ENCODE results near the gene AP4S1.

AP4S1 gene

DNA sequence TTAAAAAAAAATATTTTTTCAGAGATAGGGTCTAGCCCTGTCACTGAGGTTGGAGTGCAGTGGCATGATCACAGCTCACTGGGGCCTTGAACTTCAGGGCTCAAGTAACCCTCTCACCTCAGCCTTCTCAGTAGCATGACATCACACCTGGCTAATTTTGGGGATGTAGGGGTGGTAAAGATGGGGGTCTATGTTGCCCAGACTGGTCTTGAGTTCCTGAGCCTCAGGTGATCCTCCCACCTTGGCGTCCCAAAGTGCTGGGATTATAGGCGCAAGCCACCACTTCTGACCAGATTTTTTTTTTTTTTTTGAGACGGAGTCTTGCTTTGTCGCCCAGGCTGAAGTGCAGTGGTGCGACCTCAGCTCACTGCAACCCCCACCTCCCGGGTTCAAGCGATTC lies 101.2 kb downstream of the AP4S1 start:
- Histone ChIP-seq H3K4me3 (ENCODE audit: low read depth in 1 of 2, low read length in 2 of 2) (no peak overlapping the region), H3K36me3 (ENCODE audit: control insufficient read depth in 1 of 2, insufficient read depth in 2 of 2, low read length in 2 of 2) (peaks cover 23 to 69% of the 10 kb centered on the region in 2 donors)

DNA sequence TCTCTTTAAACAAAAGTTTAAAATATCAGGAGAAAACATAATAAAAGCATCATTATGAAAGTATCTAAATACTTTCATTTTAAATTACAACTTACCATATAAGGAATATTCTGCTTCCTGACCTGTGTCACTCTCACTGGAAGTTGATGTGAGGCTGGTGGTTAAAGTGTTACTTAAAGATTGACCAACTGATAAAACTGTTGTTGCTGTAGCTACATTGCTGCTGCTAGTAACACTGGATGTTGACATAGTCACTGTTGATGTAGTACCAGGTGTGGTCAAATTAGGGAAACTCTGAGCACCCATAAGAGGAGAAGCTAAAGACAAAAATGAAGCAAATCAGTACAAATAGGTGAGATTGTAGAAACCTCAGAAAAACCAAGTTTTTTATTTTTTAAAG lies 102.2 kb downstream of the AP4S1 start:
- no peak overlapping the region for H3K27ac ChIP-seq (ENCODE audit: low read depth, low read length)
- H3K9me3 ChIP-seq (ENCODE audit: control insufficient read depth in 1 of 2, low read length in 2 of 2) = no peaks in the 10 kb centered on the region
- H3K36me3 ChIP-seq (ENCODE audit: control insufficient read depth in 1 of 2, insufficient read depth in 2 of 2, low read length in 2 of 2) = peaks cover 27 to 64% of the 10 kb centered on the region in 2 donors
- peaks cover 0 to 5% of the 10 kb centered on the region in 2 donors for H3K4me1 ChIP-seq (ENCODE audit: control insufficient read depth in 1 of 2, insufficient read depth in 2 of 2, low read length in 2 of 2)
- H3K9ac ChIP-seq (ENCODE audit: low read depth in 1 of 2, low read length in 2 of 2) = no peak overlapping the region
- H3K27me3 ChIP-seq (ENCODE audit: control insufficient read depth in 1 of 2, insufficient read depth in 2 of 2, low read length in 2 of 2) = no peaks in the 10 kb centered on the region
- H3K4me3 ChIP-seq (ENCODE audit: low read depth in 1 of 2, low read length in 2 of 2) = no peak overlapping the region

More for the DNA sequence above, 101.2 kb downstream of the AP4S1 start:
- H3K27ac ChIP-seq (ENCODE audit: low read depth, low read length) = no peak overlapping the region
- H3K9ac ChIP-seq (ENCODE audit: low read depth in 1 of 2, low read length in 2 of 2) = no peak overlapping the region
- no peaks in the 10 kb centered on the region for H3K27me3 ChIP-seq (ENCODE audit: control insufficient read depth in 1 of 2, insufficient read depth in 2 of 2, low read length in 2 of 2)
- H3K4me1 ChIP-seq (ENCODE audit: control insufficient read depth in 1 of 2, insufficient read depth in 2 of 2, low read length in 2 of 2) = peaks cover 0 to 5% of the 10 kb centered on the region in 2 donors
- no peaks in the 10 kb centered on the region for H3K9me3 ChIP-seq (ENCODE audit: control insufficient read depth in 1 of 2, low read length in 2 of 2)

DNA sequence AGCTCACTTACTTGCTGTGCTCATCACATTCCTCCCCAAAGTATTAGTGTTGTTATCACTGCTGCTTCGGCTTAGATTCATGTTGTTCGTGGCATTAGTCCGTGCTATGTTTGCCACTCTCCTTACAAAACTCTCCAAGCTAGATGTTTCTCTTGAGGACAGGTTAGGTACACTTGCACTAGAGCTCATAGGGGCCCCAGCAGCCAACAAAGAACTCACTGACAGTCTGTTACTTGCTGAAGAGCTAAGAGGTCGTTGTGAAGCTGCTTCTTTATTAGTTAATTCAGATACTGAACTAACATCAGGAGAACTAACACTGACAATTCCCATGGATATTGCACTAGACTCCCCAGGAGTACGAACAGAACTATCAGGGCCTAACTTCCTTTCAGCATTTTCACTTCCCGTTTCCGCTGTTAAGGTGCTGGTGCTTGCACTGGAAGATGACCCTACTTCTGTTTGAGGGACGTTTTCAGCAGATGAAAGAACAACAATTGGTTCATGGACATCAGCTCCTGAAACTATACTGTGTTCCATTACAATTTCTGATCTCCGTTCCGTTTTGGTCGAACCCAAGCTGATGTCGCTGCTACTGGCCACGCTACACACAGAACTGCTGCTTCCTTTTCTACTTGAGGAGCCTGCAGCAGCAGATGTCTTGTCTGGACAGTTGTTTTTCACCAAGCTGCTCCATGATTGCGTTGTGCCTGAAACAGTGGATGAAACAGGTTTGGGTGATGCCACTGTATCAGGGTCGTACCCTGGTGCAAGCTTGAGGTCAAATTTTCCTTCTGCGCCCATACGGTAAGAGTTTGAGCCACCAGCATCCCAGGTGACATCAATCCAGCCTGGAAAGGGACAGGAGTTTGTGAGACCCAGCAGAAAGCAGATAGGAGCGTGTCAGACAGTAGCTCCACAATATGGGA lies 103.4 kb downstream of the AP4S1 start:
- Histone ChIP-seq H3K36me3 (ENCODE audit: control insufficient read depth in 1 of 2, insufficient read depth in 2 of 2, low read length in 2 of 2) (peaks cover 33 to 62% of the 10 kb centered on the region in 2 donors), H3K4me3 (ENCODE audit: low read depth in 1 of 2, low read length in 2 of 2) (no peak overlapping the region), H3K27ac (ENCODE audit: low read depth, low read length) (no peak overlapping the region), H3K27me3 (ENCODE audit: control insufficient read depth in 1 of 2, insufficient read depth in 2 of 2, low read length in 2 of 2) (no peaks in the 10 kb centered on the region), H3K9me3 (ENCODE audit: control insufficient read depth in 1 of 2, low read length in 2 of 2) (no peaks in the 10 kb centered on the region), H3K9ac (ENCODE audit: low read depth in 1 of 2, low read length in 2 of 2) (no peak overlapping the region), H3K4me1 (ENCODE audit: control insufficient read depth in 1 of 2, insufficient read depth in 2 of 2, low read length in 2 of 2) (peaks cover 0 to 5% of the 10 kb centered on the region in 2 donors)

DNA sequence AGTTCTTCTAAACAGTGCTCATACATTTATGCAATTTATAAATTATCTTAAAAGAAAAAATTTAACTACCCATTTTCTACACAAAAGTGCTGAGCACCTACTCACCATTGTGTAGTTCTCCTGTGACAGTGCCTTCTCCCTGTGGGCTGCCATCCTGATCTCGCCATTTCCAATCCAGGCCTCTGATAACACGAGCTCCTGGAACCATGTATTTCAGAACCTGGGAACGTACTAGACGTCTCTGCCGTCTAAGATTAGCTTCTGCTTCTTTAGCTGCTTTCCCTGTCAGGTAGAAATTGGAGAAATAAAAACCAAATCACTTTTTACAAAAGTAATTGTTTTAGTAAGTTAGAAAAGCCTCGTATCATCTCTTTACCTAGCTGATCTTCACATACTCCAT lies 107.7 kb downstream of the AP4S1 start:
- peaks cover 0 to 5% of the 10 kb centered on the region in 2 donors for H3K4me1 ChIP-seq (ENCODE audit: control insufficient read depth in 1 of 2, insufficient read depth in 2 of 2, low read length in 2 of 2)

DNA sequence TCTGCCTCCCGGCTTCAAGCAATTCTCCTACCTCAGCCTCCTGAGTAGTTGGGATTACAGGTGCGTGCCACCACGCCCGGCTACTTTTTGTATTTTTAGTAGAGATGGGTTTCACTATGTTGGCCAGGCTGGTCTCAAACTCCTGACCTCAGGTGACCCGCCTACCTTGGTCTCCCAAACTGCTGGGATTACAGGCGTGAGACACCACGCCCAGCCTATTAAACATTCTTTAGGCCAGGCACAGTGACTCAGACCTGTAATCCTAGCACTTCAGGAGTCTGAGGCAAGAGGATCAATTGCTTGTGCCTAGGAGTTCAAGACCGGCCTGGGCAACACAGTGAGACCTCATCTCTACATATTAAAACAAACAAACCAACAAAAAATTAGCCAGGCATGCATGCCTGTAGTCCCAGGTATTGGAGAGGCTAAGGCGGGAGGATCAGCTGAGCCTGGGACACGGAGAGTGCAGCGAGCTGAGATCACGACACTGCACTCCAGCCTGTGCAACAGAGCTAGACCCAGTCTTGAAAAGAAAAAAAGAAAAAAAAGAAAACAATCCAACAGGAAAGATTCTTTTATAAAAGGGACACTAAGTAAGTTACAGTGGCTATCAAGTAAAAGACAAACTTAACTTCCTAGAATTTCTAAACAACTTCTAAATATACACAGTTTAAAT lies 111.9 kb downstream of the AP4S1 start:
- peaks cover 39 to 70% of the 10 kb centered on the region in 2 donors for H3K36me3 ChIP-seq (ENCODE audit: control insufficient read depth in 1 of 2, insufficient read depth in 2 of 2, low read length in 2 of 2)
- H3K9ac ChIP-seq (ENCODE audit: low read depth in 1 of 2, low read length in 2 of 2) = no peak overlapping the region
- H3K9me3 ChIP-seq (ENCODE audit: control insufficient read depth in 1 of 2, low read length in 2 of 2) = no peaks in the 10 kb centered on the region
- no peaks in the 10 kb centered on the region for H3K4me1 ChIP-seq (ENCODE audit: control insufficient read depth in 1 of 2, insufficient read depth in 2 of 2, low read length in 2 of 2)
- no peak overlapping the region for H3K27ac ChIP-seq (ENCODE audit: low read depth, low read length)
- H3K27me3 ChIP-seq (ENCODE audit: control insufficient read depth in 1 of 2, insufficient read depth in 2 of 2, low read length in 2 of 2) = no peaks in the 10 kb centered on the region
- no peak overlapping the region for H3K4me3 ChIP-seq (ENCODE audit: low read depth in 1 of 2, low read length in 2 of 2)

More for the DNA sequence above, 107.7 kb downstream of the AP4S1 start:
- Histone ChIP-seq H3K9me3 (ENCODE audit: control insufficient read depth in 1 of 2, low read length in 2 of 2) (no peaks in the 10 kb centered on the region), H3K27me3 (ENCODE audit: control insufficient read depth in 1 of 2, insufficient read depth in 2 of 2, low read length in 2 of 2) (no peaks in the 10 kb centered on the region), H3K4me3 (ENCODE audit: low read depth in 1 of 2, low read length in 2 of 2) (no peak overlapping the region), H3K36me3 (ENCODE audit: control insufficient read depth in 1 of 2, insufficient read depth in 2 of 2, low read length in 2 of 2) (peaks cover 35 to 66% of the 10 kb centered on the region in 2 donors), H3K9ac (ENCODE audit: low read depth in 1 of 2, low read length in 2 of 2) (no peak overlapping the region), H3K27ac (ENCODE audit: low read depth, low read length) (no peak overlapping the region)

DNA sequence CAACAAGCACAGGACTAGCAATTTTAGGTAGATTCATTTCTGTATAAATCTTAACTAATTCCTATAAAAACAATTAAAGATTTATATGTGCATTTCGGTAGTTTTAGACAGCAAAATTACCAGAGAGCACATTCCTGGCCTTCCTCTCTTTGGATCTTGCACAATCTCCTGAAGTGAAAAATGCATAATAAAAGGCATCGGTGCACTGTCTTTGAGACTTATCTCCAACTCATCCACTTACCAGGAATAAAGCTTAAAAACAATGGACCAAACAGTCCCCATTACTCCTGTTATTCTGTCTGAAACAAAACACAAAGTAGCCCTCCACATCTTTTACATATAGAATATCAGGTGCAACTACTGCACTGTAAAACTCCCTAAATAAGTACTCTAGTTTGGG lies 112.9 kb downstream of the AP4S1 start:
- no peaks in the 10 kb centered on the region for H3K27me3 ChIP-seq (ENCODE audit: control insufficient read depth in 1 of 2, insufficient read depth in 2 of 2, low read length in 2 of 2)
- H3K4me3 ChIP-seq (ENCODE audit: low read depth in 1 of 2, low read length in 2 of 2) = no peak overlapping the region
- no peak overlapping the region for H3K27ac ChIP-seq (ENCODE audit: low read depth, low read length)
- H3K36me3 ChIP-seq (ENCODE audit: control insufficient read depth in 1 of 2, insufficient read depth in 2 of 2, low read length in 2 of 2) = peaks cover 36 to 74% of the 10 kb centered on the region in 2 donors
- H3K9ac ChIP-seq (ENCODE audit: low read depth in 1 of 2, low read length in 2 of 2) = no peak overlapping the region
- no peaks in the 10 kb centered on the region for H3K4me1 ChIP-seq (ENCODE audit: control insufficient read depth in 1 of 2, insufficient read depth in 2 of 2, low read length in 2 of 2)
- H3K9me3 ChIP-seq (ENCODE audit: control insufficient read depth in 1 of 2, low read length in 2 of 2) = no peaks in the 10 kb centered on the region

DNA sequence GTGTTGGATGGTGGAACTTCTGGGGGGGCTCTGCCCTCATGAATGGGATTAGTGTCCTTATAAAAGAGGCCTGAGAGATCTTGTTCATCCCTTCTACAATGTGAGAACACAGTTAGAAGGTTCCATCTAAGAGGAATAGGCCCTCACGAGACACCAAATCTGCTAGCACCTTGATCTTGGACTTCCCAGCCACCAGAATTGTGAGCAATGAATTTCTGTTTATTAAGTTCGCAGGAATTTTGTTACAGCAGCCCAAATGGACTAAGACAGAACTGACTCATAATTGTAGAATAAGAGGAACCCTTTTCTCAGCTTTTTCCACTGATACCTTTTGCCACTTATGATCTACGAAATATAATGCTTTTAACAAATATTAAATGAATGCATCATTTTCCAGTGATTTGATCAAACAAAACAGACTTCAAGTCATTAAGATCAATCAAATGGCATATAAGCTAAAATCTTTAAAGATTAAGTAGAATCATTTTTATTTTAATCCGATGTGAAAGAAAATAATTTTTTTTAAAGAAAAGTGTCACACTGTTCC lies 113.9 kb downstream of the AP4S1 start:
- no peaks in the 10 kb centered on the region for H3K9me3 ChIP-seq (ENCODE audit: control insufficient read depth in 1 of 2, low read length in 2 of 2)
- no peaks in the 10 kb centered on the region for H3K27me3 ChIP-seq (ENCODE audit: control insufficient read depth in 1 of 2, insufficient read depth in 2 of 2, low read length in 2 of 2)
- no peak overlapping the region for H3K9ac ChIP-seq (ENCODE audit: low read depth in 1 of 2, low read length in 2 of 2)
- H3K27ac ChIP-seq (ENCODE audit: low read depth, low read length) = no peak overlapping the region
- peaks cover 42 to 78% of the 10 kb centered on the region in 2 donors for H3K36me3 ChIP-seq (ENCODE audit: control insufficient read depth in 1 of 2, insufficient read depth in 2 of 2, low read length in 2 of 2)
- no peaks in the 10 kb centered on the region for H3K4me1 ChIP-seq (ENCODE audit: control insufficient read depth in 1 of 2, insufficient read depth in 2 of 2, low read length in 2 of 2)
- no peak overlapping the region for H3K4me3 ChIP-seq (ENCODE audit: low read depth in 1 of 2, low read length in 2 of 2)

DNA sequence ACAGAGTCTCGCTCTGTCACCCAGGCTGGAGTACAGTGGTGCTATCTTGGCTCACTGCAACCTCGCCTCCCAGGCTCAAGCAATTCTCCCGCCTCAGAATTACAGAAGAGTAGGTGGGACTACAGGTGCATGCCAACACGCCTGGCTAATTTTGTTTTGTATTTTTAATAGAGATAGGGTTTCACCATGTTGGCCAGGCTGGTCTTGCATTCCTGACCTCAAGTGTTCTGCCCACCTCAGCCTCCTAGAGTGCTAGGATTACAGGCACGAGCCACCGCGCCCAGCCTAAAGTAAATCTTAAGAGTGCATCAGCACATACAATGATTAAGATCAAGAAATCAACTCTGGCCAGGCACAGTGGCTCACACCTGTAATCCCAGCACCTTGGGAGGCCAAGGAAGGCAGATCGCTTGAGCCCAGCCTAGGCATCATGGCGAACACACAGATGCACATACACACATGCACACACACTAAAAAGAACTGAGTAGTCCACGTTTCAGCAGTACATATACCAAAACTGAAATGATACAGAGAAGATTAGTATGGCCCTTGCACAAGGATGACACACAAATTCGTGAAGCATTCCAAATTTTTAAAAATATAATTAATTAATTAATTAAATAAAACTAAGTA lies 117.1 kb downstream of the AP4S1 start:
- no peaks in the 10 kb centered on the region for H3K9me3 ChIP-seq (ENCODE audit: control insufficient read depth in 1 of 2, low read length in 2 of 2)
- H3K36me3 ChIP-seq (ENCODE audit: control insufficient read depth in 1 of 2, insufficient read depth in 2 of 2, low read length in 2 of 2) = peaks cover 34 to 84% of the 10 kb centered on the region in 2 donors
- no peaks in the 10 kb centered on the region for H3K4me1 ChIP-seq (ENCODE audit: control insufficient read depth in 1 of 2, insufficient read depth in 2 of 2, low read length in 2 of 2)
- no peak overlapping the region for H3K4me3 ChIP-seq (ENCODE audit: low read depth in 1 of 2, low read length in 2 of 2)
- H3K27me3 ChIP-seq (ENCODE audit: control insufficient read depth in 1 of 2, insufficient read depth in 2 of 2, low read length in 2 of 2) = no peaks in the 10 kb centered on the region
- H3K27ac ChIP-seq (ENCODE audit: low read depth, low read length) = no peak overlapping the region
- H3K9ac ChIP-seq (ENCODE audit: low read depth in 1 of 2, low read length in 2 of 2) = no peak overlapping the region

All from duodenal mucosa (tissue), 2 donors.